Stimulated activated CD4-positive, alpha-beta T cell treated with anti-CD3 and anti-CD28 coated beads, Interleukin-1b, Interleukin-23, amount 100 ng/mL, for 1 hour (primary cell): ENCODE measurements around the gene PANK1.
"Not testable (repeated sequence)": the region's sequence is repeated elsewhere in the genome, so short reads cannot be mapped to it uniquely, and the experiment has no call there.

Source experiments
- DNase-seq, 2 donors: peaks; one replicate each; pipeline ENCODE4 v3.0.0-alpha.2; 2020; ENCODE audit warnings: low read depth in 2 of 2

PANK1 gene

GRCh38 chr10:89567576-89568245 lies 77.3 kb downstream of the PANK1 start:
- no peak for DNase-seq

GRCh38 chr10:89566992-89567391 lies 78.0 kb downstream of the PANK1 start:
- DNase-seq, result no peak

GRCh38 chr10:89566095-89566950 lies 78.7 kb downstream of the PANK1 start:
- no peak for DNase-seq

GRCh38 chr10:89565180-89565579 lies 79.9 kb downstream of the PANK1 start:
- no peak for DNase-seq

- no peak for DNase-seq
Observed at GRCh38 chr10:89563861-89564478, 81.1 kb downstream of the PANK1 start.

GRCh38 chr10:89563311-89563710 lies 81.7 kb downstream of the PANK1 start:
- no peak for DNase-seq

- DNase-seq, result no peak
Observed at GRCh38 chr10:89556600-89556999, 88.4 kb downstream of the PANK1 start.

GRCh38 chr10:89555688-89556445 lies 89.2 kb downstream of the PANK1 start:
- no peak for DNase-seq

- DNase-seq, result no peak
Observed at GRCh38 chr10:89554433-89554832, 90.6 kb downstream of the PANK1 start.

- DNase-seq, result no peak
Observed at GRCh38 chr10:89553064-89553734, 91.8 kb downstream of the PANK1 start.

GRCh38 chr10:89552213-89552612 lies 92.8 kb downstream of the PANK1 start:
- DNase-seq, result no peak

- DNase-seq, result no peak
Observed at GRCh38 chr10:89550509-89550908, 94.5 kb downstream of the PANK1 start.

GRCh38 chr10:89549510-89549909 lies 95.5 kb downstream of the PANK1 start:
- no peak for DNase-seq

GRCh38 chr10:89548673-89549072 lies 96.4 kb downstream of the PANK1 start:
- no peak for DNase-seq

GRCh38 chr10:89547853-89548513 lies 97.1 kb downstream of the PANK1 start:
- DNase-seq, result no peak

GRCh38 chr10:89546651-89547050 lies 98.4 kb downstream of the PANK1 start:
- DNase-seq, result not testable (repeated sequence)

- no peak for DNase-seq
Observed at GRCh38 chr10:89543841-89544240, 101.2 kb downstream of the PANK1 start.

- no peak for DNase-seq
Observed at GRCh38 chr10:89540420-89540949, 104.6 kb downstream of the PANK1 start.

GRCh38 chr10:89537364-89537763 lies 107.7 kb downstream of the PANK1 start:
- no peak for DNase-seq

- no peak for DNase-seq
Observed at GRCh38 chr10:89536013-89536354, 109.1 kb downstream of the PANK1 start.
